ENCODE data around the gene CEACAM1. TPM values are rescaled to one million over a fixed set of nuclear protein-coding genes. Genes with fewer than 3 reads are reported as not detected.

CEACAM1 gene
- total RNA-seq, 1 experiment from 2014 or later: 2.4 TPM

DNA sequence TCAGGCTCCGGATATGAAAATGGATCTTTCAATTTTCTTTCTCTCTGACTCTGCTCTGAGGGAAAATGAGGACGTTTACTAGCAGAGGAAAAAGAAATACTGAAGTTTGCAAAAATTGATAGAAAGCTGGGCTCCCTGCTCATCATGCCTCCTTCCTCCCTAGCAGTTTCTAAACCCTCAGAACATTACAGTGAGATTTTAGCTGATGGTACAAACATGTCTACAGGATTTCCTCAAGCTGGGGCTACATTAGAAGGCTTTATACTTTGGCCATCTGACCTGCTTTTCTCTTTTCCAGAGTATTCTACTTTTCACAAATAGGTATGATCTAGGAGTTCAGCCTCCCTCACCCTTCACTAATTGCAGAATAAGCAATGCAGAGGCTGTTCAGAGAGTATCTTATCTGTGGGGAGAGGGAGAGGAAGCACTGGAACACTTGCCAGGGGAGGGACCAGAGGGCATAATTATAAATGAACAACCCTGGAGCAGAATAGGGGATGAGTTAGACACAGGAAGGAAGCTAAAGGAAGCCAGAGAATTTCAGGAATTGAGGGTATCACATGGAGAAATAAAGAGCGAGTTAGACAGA, 30.0 kb downstream of the CEACAM1 start:
- CTCF ChIA-PET: no interaction called here

DNA sequence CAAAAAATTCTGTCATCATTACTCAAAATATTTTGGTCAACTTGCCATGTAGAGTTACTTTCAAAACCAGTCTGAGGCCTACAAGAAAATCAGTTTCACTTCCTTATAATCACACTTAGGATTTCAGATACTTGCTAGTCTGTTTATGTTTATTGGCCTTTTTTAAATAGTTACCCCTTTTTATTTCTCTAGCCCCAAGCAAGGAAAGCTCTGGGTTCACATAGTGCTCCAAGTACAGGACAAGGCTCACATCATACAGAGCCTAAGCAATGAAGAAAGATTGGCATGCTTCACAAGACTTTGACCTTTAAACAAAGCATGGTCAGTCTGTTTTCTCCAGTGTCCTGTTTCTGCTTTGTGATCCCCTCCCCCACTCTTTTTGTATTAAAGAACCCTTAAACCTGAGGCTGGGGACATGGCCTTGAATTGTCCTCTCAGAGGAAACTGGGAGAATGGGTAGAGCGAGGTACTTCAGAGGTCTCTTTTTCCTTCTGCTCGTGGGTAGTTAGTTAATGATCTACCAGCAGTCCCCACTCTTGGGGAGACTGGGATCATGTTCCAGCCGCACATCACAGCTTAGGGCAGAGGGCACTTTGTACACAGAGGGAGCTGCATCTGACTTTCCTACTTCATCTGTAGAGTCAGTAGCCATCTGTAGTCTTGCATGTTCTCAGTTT, 30.7 kb downstream of the CEACAM1 start:
- Histone ChIP-seq H3K4me1 (ENCODE audit: control insufficient read depth, insufficient read depth, low read length) (no peaks in the 10 kb centered on the region), H3K9me3 (ENCODE audit: control insufficient read depth, insufficient read depth, low read depth, low read length) (no peaks in the 10 kb centered on the region), H3K36me3 (ENCODE audit: control insufficient read depth, insufficient read depth, low read length) (no peaks in the 10 kb centered on the region), H3K4me3 (ENCODE audit: low read depth in 2 of 2, low read length in 2 of 2) (no peak overlapping the region), H3K27me3 (ENCODE audit: control insufficient read depth, insufficient read depth, low read length) (no peaks in the 10 kb centered on the region), H3K27ac (ENCODE audit: low read length) (no peak overlapping the region)
- intact Hi-C loops (cut with micrococcal nuclease; ENCODE audit: unreplicated experiment): no loop called here
- no peak for ATAC-seq
- no TSS peak for BruUV-seq (replicated peaks)
- no peak for DNase-seq (ENCODE audit: low read depth, low spot score)
- in situ Hi-C loops (cut with HindIII; ENCODE audit: low pct_unique_long_range_greater_than_20kb, low sequenced_read_pairs): no loop called here
- TF ChIP-seq POLR2AphosphoS5 (IDR thresholded peaks at IDR 0.05; ENCODE audit: low read depth, low read length) (no peak), SIN3A (IDR thresholded peaks at IDR 0.05; ENCODE audit: borderline replicate concordance, insufficient read depth, low read depth, low read length) (no peak), TCF7L2 (IDR thresholded peaks at IDR 0.05; ENCODE audit: low read depth, low read length) (no peak)
- TF ChIP-seq, protein P1, sequence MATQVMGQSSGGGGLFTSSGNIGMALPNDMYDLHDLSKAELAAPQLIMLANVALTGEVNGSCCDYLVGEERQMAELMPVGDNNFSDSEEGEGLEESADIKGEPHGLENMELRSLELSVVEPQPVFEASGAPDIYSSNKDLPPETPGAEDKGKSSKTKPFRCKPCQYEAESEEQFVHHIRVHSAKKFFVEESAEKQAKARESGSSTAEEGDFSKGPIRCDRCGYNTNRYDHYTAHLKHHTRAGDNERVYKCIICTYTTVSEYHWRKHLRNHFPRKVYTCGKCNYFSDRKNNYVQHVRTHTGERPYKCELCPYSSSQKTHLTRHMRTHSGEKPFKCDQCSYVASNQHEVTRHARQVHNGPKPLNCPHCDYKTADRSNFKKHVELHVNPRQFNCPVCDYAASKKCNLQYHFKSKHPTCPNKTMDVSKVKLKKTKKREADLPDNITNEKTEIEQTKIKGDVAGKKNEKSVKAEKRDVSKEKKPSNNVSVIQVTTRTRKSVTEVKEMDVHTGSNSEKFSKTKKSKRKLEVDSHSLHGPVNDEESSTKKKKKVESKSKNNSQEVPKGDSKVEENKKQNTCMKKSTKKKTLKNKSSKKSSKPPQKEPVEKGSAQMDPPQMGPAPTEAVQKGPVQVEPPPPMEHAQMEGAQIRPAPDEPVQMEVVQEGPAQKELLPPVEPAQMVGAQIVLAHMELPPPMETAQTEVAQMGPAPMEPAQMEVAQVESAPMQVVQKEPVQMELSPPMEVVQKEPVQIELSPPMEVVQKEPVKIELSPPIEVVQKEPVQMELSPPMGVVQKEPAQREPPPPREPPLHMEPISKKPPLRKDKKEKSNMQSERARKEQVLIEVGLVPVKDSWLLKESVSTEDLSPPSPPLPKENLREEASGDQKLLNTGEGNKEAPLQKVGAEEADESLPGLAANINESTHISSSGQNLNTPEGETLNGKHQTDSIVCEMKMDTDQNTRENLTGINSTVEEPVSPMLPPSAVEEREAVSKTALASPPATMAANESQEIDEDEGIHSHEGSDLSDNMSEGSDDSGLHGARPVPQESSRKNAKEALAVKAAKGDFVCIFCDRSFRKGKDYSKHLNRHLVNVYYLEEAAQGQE (IDR thresholded peaks at IDR 0.05; ENCODE audit: insufficient read depth in 1 of 2, low read depth in 2 of 2, low read length in 1 of 2): no peak
- TF ChIP-seq, protein P2, sequence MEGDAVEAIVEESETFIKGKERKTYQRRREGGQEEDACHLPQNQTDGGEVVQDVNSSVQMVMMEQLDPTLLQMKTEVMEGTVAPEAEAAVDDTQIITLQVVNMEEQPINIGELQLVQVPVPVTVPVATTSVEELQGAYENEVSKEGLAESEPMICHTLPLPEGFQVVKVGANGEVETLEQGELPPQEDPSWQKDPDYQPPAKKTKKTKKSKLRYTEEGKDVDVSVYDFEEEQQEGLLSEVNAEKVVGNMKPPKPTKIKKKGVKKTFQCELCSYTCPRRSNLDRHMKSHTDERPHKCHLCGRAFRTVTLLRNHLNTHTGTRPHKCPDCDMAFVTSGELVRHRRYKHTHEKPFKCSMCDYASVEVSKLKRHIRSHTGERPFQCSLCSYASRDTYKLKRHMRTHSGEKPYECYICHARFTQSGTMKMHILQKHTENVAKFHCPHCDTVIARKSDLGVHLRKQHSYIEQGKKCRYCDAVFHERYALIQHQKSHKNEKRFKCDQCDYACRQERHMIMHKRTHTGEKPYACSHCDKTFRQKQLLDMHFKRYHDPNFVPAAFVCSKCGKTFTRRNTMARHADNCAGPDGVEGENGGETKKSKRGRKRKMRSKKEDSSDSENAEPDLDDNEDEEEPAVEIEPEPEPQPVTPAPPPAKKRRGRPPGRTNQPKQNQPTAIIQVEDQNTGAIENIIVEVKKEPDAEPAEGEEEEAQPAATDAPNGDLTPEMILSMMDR (IDR thresholded peaks at IDR 0.05): no peak
- ChIA-PET POLR2A (no interaction called here), CTCF (no interaction called here)

More for the DNA sequence above, 30.0 kb downstream of the CEACAM1 start:
- intact Hi-C loops (cut with micrococcal nuclease; ENCODE audit: unreplicated experiment) (no loop called here), in situ Hi-C loops (cut with HindIII; ENCODE audit: low pct_unique_long_range_greater_than_20kb, low sequenced_read_pairs) (no loop called here)
- Histone ChIP-seq H3K4me3 (ENCODE audit: low read depth in 2 of 2, low read length in 2 of 2) (no peak overlapping the region), H3K27me3 (ENCODE audit: control insufficient read depth, insufficient read depth, low read length) (no peaks in the 10 kb centered on the region), H3K4me1 (ENCODE audit: control insufficient read depth, insufficient read depth, low read length) (no peaks in the 10 kb centered on the region), H3K9me3 (ENCODE audit: control insufficient read depth, insufficient read depth, low read depth, low read length) (no peaks in the 10 kb centered on the region), H3K36me3 (ENCODE audit: control insufficient read depth, insufficient read depth, low read length) (no peaks in the 10 kb centered on the region), H3K27ac (ENCODE audit: low read length) (no peak overlapping the region)
- DNase-seq (ENCODE audit: low read depth, low spot score) (no peak), ATAC-seq (no peak)
- POLR2A ChIA-PET: no interaction called here
- TF ChIP-seq, protein P2 (IDR thresholded peaks at IDR 0.05): no peak
- TF ChIP-seq, protein P1 (IDR thresholded peaks at IDR 0.05; ENCODE audit: insufficient read depth in 1 of 2, low read depth in 2 of 2, low read length in 1 of 2): no peak
- no peak for TF ChIP-seq SIN3A (IDR thresholded peaks at IDR 0.05; ENCODE audit: borderline replicate concordance, insufficient read depth, low read depth, low read length)
- TF ChIP-seq POLR2AphosphoS5 (IDR thresholded peaks at IDR 0.05; ENCODE audit: low read depth, low read length): no peak
- TF ChIP-seq TCF7L2 (IDR thresholded peaks at IDR 0.05; ENCODE audit: low read depth, low read length): no peak
- no TSS peak for BruUV-seq (replicated peaks)
